Neural progenitor cell (in vitro differentiated cells): ENCODE results near the gene SERPINA6.
"Not testable (repeated sequence)": the region's sequence is repeated elsewhere in the genome, so short reads cannot be mapped to it uniquely, and the experiment has no call there.

Experiments used
- CTCF ChIP-seq: fragments of 200-600 bp; sonication (generic); IDR thresholded peaks from 2 replicates; pipeline ENCODE4 v1.5.1; 2017; ENCODE audit warnings: antibody characterized with exemption, mild to moderate bottlenecking
- EZH2 ChIP-seq: fragments of 200-600 bp; sonication (generic); IDR thresholded peaks from 2 replicates; pipeline ENCODE4 v1.6.1; 2017; ENCODE audit warnings: antibody characterized with exemption, mild to moderate bottlenecking, moderate library complexity
- EZH2phosphoT487 ChIP-seq: fragments of 200-600 bp; sonication (generic); IDR thresholded peaks from 2 replicates; pipeline ENCODE4 v1.6.1; 2017; ENCODE audit warnings: antibody characterized with exemption

- not testable (repeated sequence) for TF ChIP-seq CTCF, EZH2phosphoT487, EZH2
Observed at GRCh38 chr14:94354190-94354589, 31.1 kb upstream of the SERPINA6 start.
